Measurements from ENCODE around the gene SLC39A10.

SLC39A10 gene

GRCh38 chr2:195711478-195711877 lies 54.5 kb downstream of the SLC39A10 start:
- no peak overlapping the region for H3K4me3 ChIP-seq (ENCODE audit: insufficient read depth, low read depth, low read length)
- no peaks in the 10 kb centered on the region for H3K27me3 ChIP-seq (ENCODE audit: control insufficient read depth, insufficient read depth, low read length, poor library complexity, severe bottlenecking)
- H3K4me1 ChIP-seq (ENCODE audit: control insufficient read depth, insufficient read depth, low read length) = no peaks in the 10 kb centered on the region
- no peaks in the 10 kb centered on the region for H3K9me3 ChIP-seq (ENCODE audit: control insufficient read depth, low read length)
- H3K27ac ChIP-seq (ENCODE audit: insufficient read depth, low read depth, low read length, poor library complexity, severe bottlenecking) = no peak overlapping the region
- H3K36me3 ChIP-seq (ENCODE audit: control insufficient read depth, insufficient read depth, low read length) = peaks cover 10% of the 10 kb centered on the region

DNA sequence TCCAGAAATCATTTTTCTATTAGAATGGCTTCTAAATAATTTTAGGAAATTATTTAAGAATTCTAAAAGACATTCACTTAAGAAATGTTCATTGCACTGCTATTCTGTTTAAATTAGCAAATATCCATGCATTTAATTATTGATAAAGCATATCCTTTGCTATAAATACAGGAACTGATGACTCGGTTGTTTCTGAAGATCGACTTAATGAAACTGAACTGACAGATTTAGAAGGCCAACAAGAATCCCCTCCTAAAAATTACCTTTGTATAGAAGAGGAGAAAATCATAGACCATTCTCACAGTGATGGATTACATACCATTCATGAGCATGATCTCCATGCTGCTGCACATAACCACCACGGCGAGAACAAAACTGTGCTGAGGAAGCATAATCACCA lies 59.4 kb downstream of the SLC39A10 start:
- H3K9me3 ChIP-seq (ENCODE audit: control insufficient read depth, low read length) = no peaks in the 10 kb centered on the region
- no peak overlapping the region for H3K4me3 ChIP-seq (ENCODE audit: insufficient read depth, low read depth, low read length)
- 94 to 97% methylated on average over 2 to 4 of the region's 4 CpGs for WGBS, 2 experiments
- no peak overlapping the region for H3K27ac ChIP-seq (ENCODE audit: insufficient read depth, low read depth, low read length, poor library complexity, severe bottlenecking)
- no peaks in the 10 kb centered on the region for H3K27me3 ChIP-seq (ENCODE audit: control insufficient read depth, insufficient read depth, low read length, poor library complexity, severe bottlenecking)
- peaks cover 10% of the 10 kb centered on the region for H3K36me3 ChIP-seq (ENCODE audit: control insufficient read depth, insufficient read depth, low read length)
- H3K4me1 ChIP-seq (ENCODE audit: control insufficient read depth, insufficient read depth, low read length) = no peaks in the 10 kb centered on the region

GRCh38 chr2:195721042-195721441 lies 64.0 kb downstream of the SLC39A10 start:
- no peaks in the 10 kb centered on the region for H3K9me3 ChIP-seq (ENCODE audit: control insufficient read depth, low read length)
- no peaks in the 10 kb centered on the region for H3K4me1 ChIP-seq (ENCODE audit: control insufficient read depth, insufficient read depth, low read length)
- peaks cover 7% of the 10 kb centered on the region for H3K36me3 ChIP-seq (ENCODE audit: control insufficient read depth, insufficient read depth, low read length)
- no peaks in the 10 kb centered on the region for H3K27me3 ChIP-seq (ENCODE audit: control insufficient read depth, insufficient read depth, low read length, poor library complexity, severe bottlenecking)
- H3K27ac ChIP-seq (ENCODE audit: insufficient read depth, low read depth, low read length, poor library complexity, severe bottlenecking) = no peak overlapping the region
- H3K4me3 ChIP-seq (ENCODE audit: insufficient read depth, low read depth, low read length) = no peak overlapping the region
- WGBS, 2 experiments = 89% methylated on average over 2 of the region's 2 CpGs

GRCh38 chr2:195722075-195722474 lies 65.0 kb downstream of the SLC39A10 start:
- H3K27ac ChIP-seq (ENCODE audit: insufficient read depth, low read depth, low read length, poor library complexity, severe bottlenecking) = no peak overlapping the region
- peaks cover under 1% of the 10 kb centered on the region for H3K36me3 ChIP-seq (ENCODE audit: control insufficient read depth, insufficient read depth, low read length)
- no peak overlapping the region for H3K4me3 ChIP-seq (ENCODE audit: insufficient read depth, low read depth, low read length)
- no peaks in the 10 kb centered on the region for H3K4me1 ChIP-seq (ENCODE audit: control insufficient read depth, insufficient read depth, low read length)
- 90 to 93% methylated on average over 1 of the region's 1 CpG for WGBS, 2 experiments
- no peaks in the 10 kb centered on the region for H3K27me3 ChIP-seq (ENCODE audit: control insufficient read depth, insufficient read depth, low read length, poor library complexity, severe bottlenecking)
- no peaks in the 10 kb centered on the region for H3K9me3 ChIP-seq (ENCODE audit: control insufficient read depth, low read length)

GRCh38 chr2:195727106-195727505 lies 70.1 kb downstream of the SLC39A10 start:
- Histone ChIP-seq H3K27ac (ENCODE audit: insufficient read depth, low read depth, low read length, poor library complexity, severe bottlenecking) (no peak overlapping the region), H3K9me3 (ENCODE audit: control insufficient read depth, low read length) (no peaks in the 10 kb centered on the region), H3K27me3 (ENCODE audit: control insufficient read depth, insufficient read depth, low read length, poor library complexity, severe bottlenecking) (no peaks in the 10 kb centered on the region), H3K4me1 (ENCODE audit: control insufficient read depth, insufficient read depth, low read length) (no peaks in the 10 kb centered on the region), H3K4me3 (ENCODE audit: insufficient read depth, low read depth, low read length) (no peak overlapping the region), H3K36me3 (ENCODE audit: control insufficient read depth, insufficient read depth, low read length) (peaks cover 3% of the 10 kb centered on the region)
- 96 to 100% methylated on average over 3 to 4 of the region's 4 CpGs for WGBS, 2 experiments

- no peak overlapping the region for H3K27ac ChIP-seq (ENCODE audit: insufficient read depth, low read depth, low read length, poor library complexity, severe bottlenecking)
- H3K9me3 ChIP-seq (ENCODE audit: control insufficient read depth, low read length) = no peaks in the 10 kb centered on the region
- no peak overlapping the region for H3K4me3 ChIP-seq (ENCODE audit: insufficient read depth, low read depth, low read length)
- H3K4me1 ChIP-seq (ENCODE audit: control insufficient read depth, insufficient read depth, low read length) = no peaks in the 10 kb centered on the region
- H3K27me3 ChIP-seq (ENCODE audit: control insufficient read depth, insufficient read depth, low read length, poor library complexity, severe bottlenecking) = no peaks in the 10 kb centered on the region
- peaks cover 3% of the 10 kb centered on the region for H3K36me3 ChIP-seq (ENCODE audit: control insufficient read depth, insufficient read depth, low read length)
- WGBS, 2 experiments = 92 to 96% methylated on average over 3 of the region's 3 CpGs
Observed at GRCh38 chr2:195730912-195731311, 73.9 kb downstream of the SLC39A10 start.

GRCh38 chr2:195732574-195732973 lies 75.5 kb downstream of the SLC39A10 start:
- Histone ChIP-seq H3K27ac (ENCODE audit: insufficient read depth, low read depth, low read length, poor library complexity, severe bottlenecking) (no peak overlapping the region), H3K36me3 (ENCODE audit: control insufficient read depth, insufficient read depth, low read length) (peaks cover 3% of the 10 kb centered on the region), H3K4me3 (ENCODE audit: insufficient read depth, low read depth, low read length) (no peak overlapping the region), H3K9me3 (ENCODE audit: control insufficient read depth, low read length) (no peaks in the 10 kb centered on the region), H3K4me1 (ENCODE audit: control insufficient read depth, insufficient read depth, low read length) (no peaks in the 10 kb centered on the region), H3K27me3 (ENCODE audit: control insufficient read depth, insufficient read depth, low read length, poor library complexity, severe bottlenecking) (no peaks in the 10 kb centered on the region)
- 91 to 97% methylated on average over 1 of the region's 1 CpG for WGBS, 2 experiments

- no peaks in the 10 kb centered on the region for H3K36me3 ChIP-seq (ENCODE audit: control insufficient read depth, insufficient read depth, low read length)
- no peaks in the 10 kb centered on the region for H3K4me1 ChIP-seq (ENCODE audit: control insufficient read depth, insufficient read depth, low read length)
- no peaks in the 10 kb centered on the region for H3K27me3 ChIP-seq (ENCODE audit: control insufficient read depth, insufficient read depth, low read length, poor library complexity, severe bottlenecking)
- H3K4me3 ChIP-seq (ENCODE audit: insufficient read depth, low read depth, low read length) = no peak overlapping the region
- H3K27ac ChIP-seq (ENCODE audit: insufficient read depth, low read depth, low read length, poor library complexity, severe bottlenecking) = no peak overlapping the region
- H3K9me3 ChIP-seq (ENCODE audit: control insufficient read depth, low read length) = no peaks in the 10 kb centered on the region
Observed at GRCh38 chr2:195733831-195734230, 76.8 kb downstream of the SLC39A10 start.

DNA sequence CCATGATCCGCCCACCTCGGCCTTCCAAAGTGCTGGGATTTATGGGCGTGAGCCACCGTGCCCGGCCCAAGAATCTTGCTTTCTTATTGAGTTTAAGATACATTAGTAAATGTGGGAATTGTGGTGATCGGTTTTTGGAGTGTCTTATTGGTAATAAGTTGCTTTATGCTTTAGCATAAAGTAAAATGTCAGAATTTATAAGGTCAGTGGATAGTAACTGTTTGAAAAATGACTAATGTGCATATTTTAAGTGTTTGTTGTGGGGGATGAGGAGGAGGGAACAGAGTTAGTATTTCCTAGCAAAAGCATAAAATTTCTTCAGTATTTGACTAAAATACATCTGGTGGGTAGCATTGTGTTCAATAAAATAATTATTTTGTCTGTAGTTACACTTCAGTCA lies 77.4 kb downstream of the SLC39A10 start:
- Histone ChIP-seq H3K4me3 (ENCODE audit: insufficient read depth, low read depth, low read length) (no peak overlapping the region), H3K27ac (ENCODE audit: insufficient read depth, low read depth, low read length, poor library complexity, severe bottlenecking) (no peak overlapping the region), H3K9me3 (ENCODE audit: control insufficient read depth, low read length) (no peaks in the 10 kb centered on the region), H3K27me3 (ENCODE audit: control insufficient read depth, insufficient read depth, low read length, poor library complexity, severe bottlenecking) (no peaks in the 10 kb centered on the region), H3K4me1 (ENCODE audit: control insufficient read depth, insufficient read depth, low read length) (no peaks in the 10 kb centered on the region), H3K36me3 (ENCODE audit: control insufficient read depth, insufficient read depth, low read length) (no peaks in the 10 kb centered on the region)
- WGBS, 2 experiments = 91 to 96% methylated on average over 6 of the region's 6 CpGs

- H3K36me3 ChIP-seq (ENCODE audit: control insufficient read depth, insufficient read depth, low read length) = no peaks in the 10 kb centered on the region
Observed at GRCh38 chr2:195734931-195735330, 77.9 kb downstream of the SLC39A10 start.

GRCh38 chr2:195735347-195735746 lies 78.3 kb downstream of the SLC39A10 start:
- Histone ChIP-seq H3K27ac (ENCODE audit: insufficient read depth, low read depth, low read length, poor library complexity, severe bottlenecking) (no peak overlapping the region), H3K27me3 (ENCODE audit: control insufficient read depth, insufficient read depth, low read length, poor library complexity, severe bottlenecking) (no peaks in the 10 kb centered on the region), H3K4me3 (ENCODE audit: insufficient read depth, low read depth, low read length) (no peak overlapping the region), H3K4me1 (ENCODE audit: control insufficient read depth, insufficient read depth, low read length) (no peaks in the 10 kb centered on the region), H3K36me3 (ENCODE audit: control insufficient read depth, insufficient read depth, low read length) (no peaks in the 10 kb centered on the region), H3K9me3 (ENCODE audit: control insufficient read depth, low read length) (no peaks in the 10 kb centered on the region)
- WGBS, 2 experiments = 100% methylated on average over 1 of the region's 1 CpG; no CpG with 5 or more reads in 1 of the 2 experiments

More at GRCh38 chr2:195734931-195735330, 77.9 kb downstream of the SLC39A10 start:
- Histone ChIP-seq H3K27ac (ENCODE audit: insufficient read depth, low read depth, low read length, poor library complexity, severe bottlenecking) (no peak overlapping the region), H3K27me3 (ENCODE audit: control insufficient read depth, insufficient read depth, low read length, poor library complexity, severe bottlenecking) (no peaks in the 10 kb centered on the region), H3K4me1 (ENCODE audit: control insufficient read depth, insufficient read depth, low read length) (no peaks in the 10 kb centered on the region), H3K9me3 (ENCODE audit: control insufficient read depth, low read length) (no peaks in the 10 kb centered on the region), H3K4me3 (ENCODE audit: insufficient read depth, low read depth, low read length) (no peak overlapping the region)
- WGBS, 2 experiments = 87 to 94% methylated on average over 2 of the region's 2 CpGs

Measured in ectodermal cell (in vitro differentiated cells).